HG02852 (cell line): ENCODE measurements around the gene PCBD2.
A peak's percentile ranks its signal among the peaks of the same experiment; 100 is the strongest.
"Not testable (repeated sequence)": the region's sequence is repeated elsewhere in the genome, so short reads cannot be mapped to it uniquely, and the experiment has no call there.

Source experiments
- ATAC-seq: cut with Tn5 transposase; IDR thresholded peaks from one replicate; pipeline ENCODE4 v1.9.1; 2021; ENCODE audit warnings: mild to moderate bottlenecking, moderate library complexity; ENCODE audit not compliant: unreplicated experiment

The PCBD2 gene

GRCh38 chr5:134904610-134905245 is at the start of gene PCBD2:
PCBD2 (plus strand) TSS chr5:134905131; CDS start chr5:134905140, 9 bp downstream.
- ATAC-seq = peak; percentile 77

- not testable (repeated sequence) for ATAC-seq
These were observed 48.5 kb upstream of the PCBD2 start for GRCh38 chr5:134856465-134856864.

- ATAC-seq = no peak
These were observed 47.5 kb upstream of the PCBD2 start for GRCh38 chr5:134857401-134857800.

GRCh38 chr5:134864707-134865106 is 40.2 kb upstream of the PCBD2 start:
- ATAC-seq = no peak

- no peak for ATAC-seq
These were observed 31.4 kb upstream of the PCBD2 start for GRCh38 chr5:134873494-134873893.

- ATAC-seq = peak; percentile 85
These were observed 30.7 kb upstream of the PCBD2 start, which contains the start of gene TXNDC15 for GRCh38 chr5:134873987-134874830. TXNDC15 (plus strand) TSS chr5:134874371; CDS start chr5:134874428, 57 bp downstream.

GRCh38 chr5:134874831-134875655 is 29.9 kb upstream of the PCBD2 start:
- ATAC-seq = peak; percentile 31

GRCh38 chr5:134877159-134877558 is 27.8 kb upstream of the PCBD2 start:
- ATAC-seq = no peak

- ATAC-seq = no peak
These were observed 26.5 kb upstream of the PCBD2 start for GRCh38 chr5:134878403-134878802.

GRCh38 chr5:134879456-134879855 is 25.5 kb upstream of the PCBD2 start:
- no peak for ATAC-seq

GRCh38 chr5:134880937-134881336 is 24.0 kb upstream of the PCBD2 start:
- ATAC-seq = not testable (repeated sequence)

GRCh38 chr5:134881711-134882110 is 23.2 kb upstream of the PCBD2 start:
- not testable (repeated sequence) for ATAC-seq

- no peak for ATAC-seq
These were observed 17.3 kb upstream of the PCBD2 start for GRCh38 chr5:134887593-134888159.

- no peak for ATAC-seq
These were observed 15.6 kb upstream of the PCBD2 start for GRCh38 chr5:134889335-134889734.

- no peak for ATAC-seq
These were observed 13.5 kb upstream of the PCBD2 start for GRCh38 chr5:134891473-134891872.

- ATAC-seq = no peak
These were observed 12.6 kb upstream of the PCBD2 start for GRCh38 chr5:134892282-134892681.

GRCh38 chr5:134892926-134893325 is 12.0 kb upstream of the PCBD2 start:
- no peak for ATAC-seq

- no peak for ATAC-seq
These were observed 11.0 kb upstream of the PCBD2 start for GRCh38 chr5:134893748-134894505.

GRCh38 chr5:134902071-134902801 is 2.7 kb upstream of the PCBD2 start:
- ATAC-seq = peak; percentile 25
